ENCODE measurements around the gene OR10X1.

Gene OR10X1

GRCh38 chr1:158607296-158607695, 27.6 kb upstream of the OR10X1 start:
- H2AFZ ChIP-seq (ENCODE audit: low read length) = no peak overlapping the region
- no peak overlapping the region for H3K9ac ChIP-seq (ENCODE audit: low read depth, low read length, poor library complexity, severe bottlenecking)
- H3K36me3 ChIP-seq (ENCODE audit: insufficient read depth, low read length) = no peaks in the 10 kb centered on the region
- no peaks in the 10 kb centered on the region for H4K20me1 ChIP-seq (ENCODE audit: insufficient read depth, low read length, poor library complexity, severe bottlenecking)
- H3K79me2 ChIP-seq (ENCODE audit: insufficient read depth, low read length) = no peaks in the 10 kb centered on the region
- no peak overlapping the region for H3K4me3 ChIP-seq (ENCODE audit: low read length, poor library complexity, severe bottlenecking)
- TF ChIP-seq CTCF (conservative IDR thresholded peaks at IDR 0.05; ENCODE audit: low read length) (no peak), EZH2phosphoT487 (IDR thresholded peaks at IDR 0.05; ENCODE audit: borderline replicate concordance) (no peak)
- no peak overlapping the region for H3K4me2 ChIP-seq (ENCODE audit: low read depth, low read length, poor library complexity, severe bottlenecking)
- H3F3A ChIP-seq (ENCODE audit: low read depth) = no peaks in the 10 kb centered on the region
- H3K27me3 ChIP-seq (ENCODE audit: insufficient read depth, low read length, poor library complexity, severe bottlenecking) = no peaks in the 10 kb centered on the region
- no peaks in the 10 kb centered on the region for H3K4me1 ChIP-seq (ENCODE audit: insufficient read depth, low read length, poor library complexity, severe bottlenecking)
- no peaks in the 10 kb centered on the region for H3K9me2 ChIP-seq (replicated peaks; ENCODE audit: low read depth, low read length)
- no peaks in the 10 kb centered on the region for H3K9me3 ChIP-seq (ENCODE audit: insufficient read depth, low read depth, low read length)

- Histone ChIP-seq H3K9ac (ENCODE audit: low read depth, low read length, poor library complexity, severe bottlenecking) (no peak within 1 kb of the TSS), H3K79me2 (ENCODE audit: insufficient read depth, low read length) (no peaks in the 10 kb centered on the region), H3K9me2 (replicated peaks; ENCODE audit: low read depth, low read length) (no peaks in the 10 kb centered on the region), H3K4me3 (ENCODE audit: low read length, poor library complexity, severe bottlenecking) (no peak within 1 kb of the TSS), H3K27me3 (ENCODE audit: insufficient read depth, low read length, poor library complexity, severe bottlenecking) (no peaks in the 10 kb centered on the region), H3K36me3 (ENCODE audit: insufficient read depth, low read length) (no peaks in the 10 kb centered on the region), H3K9me3 (ENCODE audit: insufficient read depth, low read depth, low read length) (no peaks in the 10 kb centered on the region), H4K20me1 (ENCODE audit: insufficient read depth, low read length, poor library complexity, severe bottlenecking) (no peaks in the 10 kb centered on the region), H3F3A (ENCODE audit: low read depth) (no peaks in the 10 kb centered on the region), H3K4me2 (ENCODE audit: low read depth, low read length, poor library complexity, severe bottlenecking) (no peak within 1 kb of the TSS), H3K4me1 (ENCODE audit: insufficient read depth, low read length, poor library complexity, severe bottlenecking) (no peaks in the 10 kb centered on the region), H2AFZ (ENCODE audit: low read length) (no peak within 1 kb of the TSS)
- TF ChIP-seq CTCF (conservative IDR thresholded peaks at IDR 0.05; ENCODE audit: low read length) = no peak
- no peak for TF ChIP-seq EZH2phosphoT487 (IDR thresholded peaks at IDR 0.05; ENCODE audit: borderline replicate concordance)
These were observed 25.3 kb upstream of the OR10X1 start, which contains the start of gene OR10Z1 for GRCh38 chr1:158604968-158605367. TSS of gene OR10Z1 (plus strand) at chr1:158605268. CDS start at chr1:158606439, 1,171 bp downstream.

- H3K9ac ChIP-seq (ENCODE audit: low read depth, low read length, poor library complexity, severe bottlenecking) = no peak overlapping the region
- no peaks in the 10 kb centered on the region for H3K4me1 ChIP-seq (ENCODE audit: insufficient read depth, low read length, poor library complexity, severe bottlenecking)
- no peaks in the 10 kb centered on the region for H3F3A ChIP-seq (ENCODE audit: low read depth)
- H2AFZ ChIP-seq (ENCODE audit: low read length) = no peak overlapping the region
- H3K27me3 ChIP-seq (ENCODE audit: insufficient read depth, low read length, poor library complexity, severe bottlenecking) = no peaks in the 10 kb centered on the region
- H3K36me3 ChIP-seq (ENCODE audit: insufficient read depth, low read length) = no peaks in the 10 kb centered on the region
- H3K4me2 ChIP-seq (ENCODE audit: low read depth, low read length, poor library complexity, severe bottlenecking) = no peak overlapping the region
- peaks cover 9% of the 10 kb centered on the region; the same call in 1 of the 2 replicates for H3K9me3 ChIP-seq (ENCODE audit: insufficient read depth, low read depth, low read length)
- no peaks in the 10 kb centered on the region for H4K20me1 ChIP-seq (ENCODE audit: insufficient read depth, low read length, poor library complexity, severe bottlenecking)
- no peaks in the 10 kb centered on the region for H3K9me2 ChIP-seq (replicated peaks; ENCODE audit: low read depth, low read length)
- H3K4me3 ChIP-seq (ENCODE audit: low read length, poor library complexity, severe bottlenecking) = no peak overlapping the region
- TF ChIP-seq CTCF (conservative IDR thresholded peaks at IDR 0.05; ENCODE audit: low read length) = no peak
- no peak for TF ChIP-seq EZH2phosphoT487 (IDR thresholded peaks at IDR 0.05; ENCODE audit: borderline replicate concordance)
- no peaks in the 10 kb centered on the region for H3K79me2 ChIP-seq (ENCODE audit: insufficient read depth, low read length)
These were observed 21.0 kb upstream of the OR10X1 start for GRCh38 chr1:158600735-158601134.
